A673 (cell line): ENCODE results near the gene TEP1. TPM values are rescaled to one million over a fixed set of nuclear protein-coding genes. Genes with fewer than 3 reads are reported as not detected.

Experiments used
- BruUV-seq: library from RNA; stranded (reverse); fragments of 400-500 nt; replicated peaks from 2 replicates; lab custom pipeline; 2021; lab: Mats Ljungman, UMichigan
- CTCF ChIA-PET: fragments of 300-600 bp; sonication (Branson Sonifier 250); formaldehyde crosslinking; loops from one replicate; lab custom pipeline; 2022; ENCODE audit warnings: antibody characterized with exemption; lab: Charles Lee
- POLR2A ChIA-PET: fragments of 300-600 bp; sonication (Branson Sonifier 250); formaldehyde crosslinking; loops from one replicate; lab custom pipeline; 2022; ENCODE audit warnings: antibody characterized with exemption; ENCODE audit not compliant: low non-redundant PET; lab: Charles Lee
- DNase-seq: peaks from one replicate; pipeline ENCODE4 v3.0.0-alpha.2; 2015; ENCODE audit warnings: low spot score
- H3K27ac ChIP-seq: fragments of 200-600 bp; sonication (generic); 2 replicates; pipeline ENCODE4 v1.5.1; 2016; ENCODE audit warnings: mixed run types, low read depth, mild to moderate bottlenecking, mixed read lengths, antibody characterized with exemption, low read length; ENCODE audit not compliant: poor library complexity, severe bottlenecking
- H3K27me3 ChIP-seq: fragments of 200-600 bp; sonication (generic); replicated peaks from 2 replicates; pipeline ENCODE4 v1.6.1; 2017; ENCODE audit warnings: mixed run types, low read depth, mild to moderate bottlenecking, mixed read lengths, antibody characterized with exemption, low read length; ENCODE audit not compliant: insufficient read depth, poor library complexity
- H3K36me3 ChIP-seq: fragments of 200-600 bp; sonication (generic); 2 replicates; pipeline ENCODE4 v1.6.1; 2016; ENCODE audit warnings: mixed run types, mild to moderate bottlenecking, mixed read lengths, antibody characterized with exemption, low read length; ENCODE audit not compliant: insufficient read depth, poor library complexity, severe bottlenecking
- H3K4me1 ChIP-seq: fragments of 200-600 bp; sonication (generic); 2 replicates; pipeline ENCODE4 v1.6.1; 2017; ENCODE audit warnings: mixed run types, mild to moderate bottlenecking, mixed read lengths, antibody characterized with exemption, low read length; ENCODE audit not compliant: insufficient read depth, poor library complexity, severe bottlenecking
- H3K4me3 ChIP-seq: fragments of 200-600 bp; sonication (generic); 2 replicates; pipeline ENCODE4 v1.5.1; 2016; ENCODE audit warnings: low read depth, mixed run types, mild to moderate bottlenecking, mixed read lengths, low read length; ENCODE audit not compliant: poor library complexity, severe bottlenecking
- H3K9me3 ChIP-seq: fragments of 200-600 bp; sonication (generic); 2 replicates; pipeline ENCODE4 v1.6.1; 2016; ENCODE audit warnings: mixed run types, low read depth, mild to moderate bottlenecking, mixed read lengths, antibody characterized with exemption, low read length; ENCODE audit not compliant: poor library complexity, severe bottlenecking
- EZH2 ChIP-seq: fragments of 200-600 bp; sonication (generic); IDR thresholded peaks from 2 replicates; pipeline ENCODE4 v1.6.1; 2017; ENCODE audit warnings: borderline replicate concordance, low read depth, mild to moderate bottlenecking, mixed read lengths, antibody characterized with exemption, low read length; ENCODE audit not compliant: poor library complexity, severe bottlenecking
- intact Hi-C: fragments of 100-400 bp; cut with micrococcal nuclease; formaldehyde crosslinking; loops from one replicate; pipeline ENCODE4 v1.10.0; 2022; ENCODE audit not compliant: unreplicated experiment
- total RNA-seq: library from RNA; stranded (reverse); gene quantifications from 2 replicates; pipeline ENCODE4 v1.2.3, GENCODE V29; 2021
- TF ChIP-seq, protein P1 (sequence below): fragments of 300-800, 200-600 bp; sonication (generic); conservative IDR thresholded peaks from 2 replicates; pipeline ENCODE4 v1.5.1; 2017; ENCODE audit warnings: low read depth, mild to moderate bottlenecking, antibody characterized with exemption, low read length, moderate library complexity, mixed read lengths

Gene TEP1
- total RNA-seq, 1 experiment from 2014 or later: 12.3 TPM

DNA sequence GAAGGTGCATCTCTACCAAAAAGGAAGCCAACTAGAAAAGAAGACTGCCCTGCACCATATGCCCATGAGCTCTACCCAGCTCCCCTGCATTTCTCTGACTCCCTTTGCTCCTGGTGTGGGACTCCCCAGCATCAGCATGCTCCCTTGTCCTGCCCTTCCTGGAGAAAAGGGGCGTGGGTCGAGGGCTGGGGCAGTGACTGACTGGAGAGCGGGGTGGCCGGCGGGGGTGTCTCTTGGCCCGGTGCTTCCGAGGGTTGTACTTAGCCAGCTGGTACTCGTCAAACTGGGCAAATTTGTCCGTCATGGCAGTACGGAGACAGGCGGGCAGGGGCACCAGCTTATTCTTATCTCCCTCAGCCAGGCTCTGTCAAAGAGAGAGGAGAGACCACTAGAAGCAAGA lies 9.8 kb downstream of the TEP1 start:
- DNase-seq: no peak
- TF ChIP-seq EZH2: no peak
- TF ChIP-seq, protein P1, sequence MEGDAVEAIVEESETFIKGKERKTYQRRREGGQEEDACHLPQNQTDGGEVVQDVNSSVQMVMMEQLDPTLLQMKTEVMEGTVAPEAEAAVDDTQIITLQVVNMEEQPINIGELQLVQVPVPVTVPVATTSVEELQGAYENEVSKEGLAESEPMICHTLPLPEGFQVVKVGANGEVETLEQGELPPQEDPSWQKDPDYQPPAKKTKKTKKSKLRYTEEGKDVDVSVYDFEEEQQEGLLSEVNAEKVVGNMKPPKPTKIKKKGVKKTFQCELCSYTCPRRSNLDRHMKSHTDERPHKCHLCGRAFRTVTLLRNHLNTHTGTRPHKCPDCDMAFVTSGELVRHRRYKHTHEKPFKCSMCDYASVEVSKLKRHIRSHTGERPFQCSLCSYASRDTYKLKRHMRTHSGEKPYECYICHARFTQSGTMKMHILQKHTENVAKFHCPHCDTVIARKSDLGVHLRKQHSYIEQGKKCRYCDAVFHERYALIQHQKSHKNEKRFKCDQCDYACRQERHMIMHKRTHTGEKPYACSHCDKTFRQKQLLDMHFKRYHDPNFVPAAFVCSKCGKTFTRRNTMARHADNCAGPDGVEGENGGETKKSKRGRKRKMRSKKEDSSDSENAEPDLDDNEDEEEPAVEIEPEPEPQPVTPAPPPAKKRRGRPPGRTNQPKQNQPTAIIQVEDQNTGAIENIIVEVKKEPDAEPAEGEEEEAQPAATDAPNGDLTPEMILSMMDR: no peak
- CTCF ChIA-PET: no interaction called here
- POLR2A ChIA-PET: no interaction called here
- no TSS peak for BruUV-seq
- H3K27me3 ChIP-seq: no peaks in the 10 kb centered on the region
- H3K27ac ChIP-seq: no peak overlapping the region
- H3K36me3 ChIP-seq: peaks cover 29% of the 10 kb centered on the region
- no peaks in the 10 kb centered on the region for H3K9me3 ChIP-seq
- no peak overlapping the region for H3K4me3 ChIP-seq
- intact Hi-C loops: no loop called here
- no peaks in the 10 kb centered on the region for H3K4me1 ChIP-seq

DNA sequence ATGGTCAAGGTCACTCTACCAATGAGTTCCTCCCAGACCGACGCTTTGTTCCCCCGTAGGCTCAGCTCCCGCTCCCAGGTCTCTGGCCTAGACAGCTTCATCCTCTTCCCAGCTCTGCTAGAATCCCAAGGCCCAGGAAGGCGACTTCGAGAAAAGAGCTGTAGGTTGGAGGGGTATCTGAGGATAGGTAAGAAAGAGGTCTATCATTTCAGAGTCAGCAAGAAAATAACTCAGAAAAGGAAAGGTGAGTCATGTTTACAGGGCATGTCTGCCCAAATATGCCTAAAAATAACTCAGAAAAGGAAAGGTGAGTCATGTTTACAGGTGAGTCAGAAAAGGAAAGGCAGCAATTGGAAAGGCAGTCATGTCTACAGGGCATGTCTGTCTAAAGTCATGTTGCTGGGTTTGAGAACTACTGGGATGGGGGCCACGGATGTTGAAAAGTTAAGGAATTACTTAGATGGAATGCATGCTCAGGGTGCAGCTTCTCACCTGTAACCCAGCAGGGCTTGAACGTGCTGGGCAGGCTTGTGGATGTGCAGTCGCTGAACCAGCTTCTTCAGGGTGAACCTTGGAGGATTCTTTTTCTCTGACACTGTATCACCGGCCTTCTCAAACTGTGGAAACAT lies 12.2 kb downstream of the TEP1 start:
- Histone ChIP-seq H3K36me3 (peaks cover 16% of the 10 kb centered on the region), H3K27me3 (no peaks in the 10 kb centered on the region), H3K4me1 (no peaks in the 10 kb centered on the region), H3K9me3 (no peaks in the 10 kb centered on the region), H3K4me3 (no peak overlapping the region), H3K27ac (no peak overlapping the region)
- BruUV-seq: no TSS peak
- TF ChIP-seq, protein P1: no peak
- TF ChIP-seq EZH2: no peak
- ChIA-PET POLR2A (no interaction called here), CTCF (no interaction called here)
- no peak for DNase-seq
- intact Hi-C loops: no loop called here

DNA sequence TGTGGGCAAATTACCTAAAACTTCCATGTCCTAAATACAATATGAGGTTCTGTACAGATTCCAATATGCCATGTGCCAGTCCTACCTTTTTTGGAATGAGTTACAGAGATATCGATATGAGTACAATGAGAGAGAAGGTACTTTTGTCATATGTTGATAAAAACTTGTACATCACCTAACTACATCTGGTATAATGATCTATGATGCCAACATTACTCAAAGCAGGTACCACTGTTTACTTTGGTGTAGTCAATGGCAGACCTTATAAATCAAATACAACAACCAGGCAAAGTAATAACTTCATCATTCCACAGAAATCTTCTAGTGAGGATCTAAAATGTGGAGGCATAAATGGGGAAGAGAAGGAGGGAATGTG lies 12.7 kb downstream of the TEP1 start:
- POLR2A ChIA-PET: no interaction called here
- intact Hi-C loops: no loop called here

More for the DNA sequence above, 12.7 kb downstream of the TEP1 start:
- BruUV-seq: no TSS peak
- no peak overlapping the region for H3K4me3 ChIP-seq
- no peaks in the 10 kb centered on the region for H3K27me3 ChIP-seq
- DNase-seq: no peak
- H3K36me3 ChIP-seq: peaks cover 12% of the 10 kb centered on the region
- no peak overlapping the region for H3K27ac ChIP-seq
- no peaks in the 10 kb centered on the region for H3K9me3 ChIP-seq
- no peaks in the 10 kb centered on the region for H3K4me1 ChIP-seq
- TF ChIP-seq EZH2: no peak
- TF ChIP-seq, protein P1: no peak
- CTCF ChIA-PET: no interaction called here
